B cell (primary cell): ENCODE measurements around the gene RPL35.

ENCODE experiments used
- EZH2 ChIP-seq: IDR thresholded peaks from 2 replicates; pipeline ENCODE4 v1.6.1; 2012; ENCODE audit warnings: borderline replicate concordance, low read depth, mild to moderate bottlenecking, moderate library complexity, low read length; ENCODE audit not compliant: insufficient read depth, poor library complexity, severe bottlenecking
- TF ChIP-seq, protein P1 (sequence below): fragments of 200-600 bp; IDR thresholded peaks from one replicate; pipeline ENCODE4 v1.8.0; 2022; ENCODE audit warnings: antibody characterized with exemption, mild to moderate bottlenecking

GRCh38 chr9:124854822-124855221 is 6.9 kb downstream of the RPL35 start:
- TF ChIP-seq EZH2 = no peak
- TF ChIP-seq, protein P1, sequence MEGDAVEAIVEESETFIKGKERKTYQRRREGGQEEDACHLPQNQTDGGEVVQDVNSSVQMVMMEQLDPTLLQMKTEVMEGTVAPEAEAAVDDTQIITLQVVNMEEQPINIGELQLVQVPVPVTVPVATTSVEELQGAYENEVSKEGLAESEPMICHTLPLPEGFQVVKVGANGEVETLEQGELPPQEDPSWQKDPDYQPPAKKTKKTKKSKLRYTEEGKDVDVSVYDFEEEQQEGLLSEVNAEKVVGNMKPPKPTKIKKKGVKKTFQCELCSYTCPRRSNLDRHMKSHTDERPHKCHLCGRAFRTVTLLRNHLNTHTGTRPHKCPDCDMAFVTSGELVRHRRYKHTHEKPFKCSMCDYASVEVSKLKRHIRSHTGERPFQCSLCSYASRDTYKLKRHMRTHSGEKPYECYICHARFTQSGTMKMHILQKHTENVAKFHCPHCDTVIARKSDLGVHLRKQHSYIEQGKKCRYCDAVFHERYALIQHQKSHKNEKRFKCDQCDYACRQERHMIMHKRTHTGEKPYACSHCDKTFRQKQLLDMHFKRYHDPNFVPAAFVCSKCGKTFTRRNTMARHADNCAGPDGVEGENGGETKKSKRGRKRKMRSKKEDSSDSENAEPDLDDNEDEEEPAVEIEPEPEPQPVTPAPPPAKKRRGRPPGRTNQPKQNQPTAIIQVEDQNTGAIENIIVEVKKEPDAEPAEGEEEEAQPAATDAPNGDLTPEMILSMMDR = no peak
